Muscle layer of duodenum (tissue), 2 donors: ENCODE measurements around the gene ANKRD13B.
A peak's percentile ranks its signal among the peaks of the same experiment; 100 is the strongest.

Source experiments
- H3K27ac ChIP-seq: one replicate; pipeline ENCODE4 v1.7.0; 2013; ENCODE audit warnings: mild to moderate bottlenecking, low read length
- H3K27me3 ChIP-seq: one replicate; pipeline ENCODE4 v1.7.0; 2013; ENCODE audit warnings: low read depth, mild to moderate bottlenecking, control low read depth, low read length
- H3K36me3 ChIP-seq, 2 donors: one replicate each; pipeline ENCODE4 v1.7.0; 2013; ENCODE audit warnings: low read length in 2 of 2, control low read depth in 1 of 2, mild to moderate bottlenecking in 1 of 2; ENCODE audit not compliant: insufficient read depth in 2 of 2, control insufficient read depth in 1 of 2
- H3K4me1 ChIP-seq, 2 donors: one replicate each; pipeline ENCODE4 v1.7.0; 2013; ENCODE audit warnings: low read length in 2 of 2, mild to moderate bottlenecking in 2 of 2, control low read depth in 1 of 2, moderate library complexity in 1 of 2; ENCODE audit not compliant: insufficient read depth in 2 of 2, control insufficient read depth in 1 of 2
- H3K4me3 ChIP-seq, 2 donors: one replicate each; pipeline ENCODE4 v1.7.0; 2013; ENCODE audit warnings: low read length in 2 of 2, low read depth in 1 of 2, mild to moderate bottlenecking in 1 of 2
- H3K9me3 ChIP-seq, 2 donors: one replicate each; pipeline ENCODE4 v1.7.0; 2013; ENCODE audit warnings: low read length in 2 of 2, control low read depth in 1 of 2, mild to moderate bottlenecking in 1 of 2; ENCODE audit not compliant: control insufficient read depth in 1 of 2
- donor health status: healthy.

Gene ANKRD13B

DNA sequence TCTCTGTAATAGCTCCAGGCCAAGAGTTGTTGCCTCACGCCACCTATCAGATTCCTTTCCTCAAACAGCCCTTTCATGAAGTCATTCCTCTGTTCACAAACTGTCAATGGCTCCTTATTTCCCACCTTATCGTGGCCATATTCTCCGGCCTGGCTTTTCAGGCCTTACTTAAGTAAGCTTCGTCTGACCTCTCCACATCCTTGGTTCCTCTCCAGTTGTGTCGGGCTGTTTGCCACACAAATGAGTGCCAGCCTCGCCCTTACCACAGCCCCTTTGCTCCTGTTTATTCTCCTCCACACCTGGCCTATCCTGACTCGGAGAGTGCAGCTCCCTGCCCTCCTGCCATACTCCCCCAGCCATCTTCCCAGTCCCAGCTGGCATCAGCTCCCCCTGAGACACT lies 22.4 kb upstream of the ANKRD13B start:
- Histone ChIP-seq H3K9me3 (no peaks in the 10 kb centered on the region), H3K4me1 (peaks cover 9 to 39% of the 10 kb centered on the region in 2 donors), H3K27me3 (no peaks in the 10 kb centered on the region), H3K36me3 (peaks cover 5 to 19% of the 10 kb centered on the region in 2 donors), H3K27ac (no peak overlapping the region), H3K4me3 (no peak overlapping the region)

DNA sequence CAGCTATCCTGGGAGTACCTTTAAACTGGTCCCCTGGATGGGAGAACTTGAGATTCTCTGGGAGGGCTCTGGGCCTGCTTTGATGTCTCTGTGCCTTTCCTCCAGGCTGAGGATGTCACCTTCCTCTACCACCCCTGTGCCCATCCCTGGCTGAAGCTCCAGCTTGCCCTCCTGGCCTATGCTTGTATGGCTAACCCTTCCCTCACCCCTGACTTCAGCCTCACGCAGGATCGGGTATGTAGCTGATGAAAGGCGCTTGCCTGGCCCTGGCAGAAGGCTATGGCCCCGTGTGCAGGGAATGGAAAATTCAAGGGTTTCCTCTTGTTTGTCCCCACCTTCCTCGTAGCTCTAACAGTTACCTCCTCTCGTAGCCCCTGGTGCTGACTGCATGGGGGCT lies 21.4 kb upstream of the ANKRD13B start:
- no peak overlapping the region for H3K4me3 ChIP-seq
- peaks cover 5 to 29% of the 10 kb centered on the region in 2 donors for H3K36me3 ChIP-seq
- H3K27me3 ChIP-seq, result no peaks in the 10 kb centered on the region
- peaks cover 5 to 32% of the 10 kb centered on the region in 2 donors for H3K4me1 ChIP-seq
- no peak overlapping the region for H3K27ac ChIP-seq
- no peaks in the 10 kb centered on the region for H3K9me3 ChIP-seq

DNA sequence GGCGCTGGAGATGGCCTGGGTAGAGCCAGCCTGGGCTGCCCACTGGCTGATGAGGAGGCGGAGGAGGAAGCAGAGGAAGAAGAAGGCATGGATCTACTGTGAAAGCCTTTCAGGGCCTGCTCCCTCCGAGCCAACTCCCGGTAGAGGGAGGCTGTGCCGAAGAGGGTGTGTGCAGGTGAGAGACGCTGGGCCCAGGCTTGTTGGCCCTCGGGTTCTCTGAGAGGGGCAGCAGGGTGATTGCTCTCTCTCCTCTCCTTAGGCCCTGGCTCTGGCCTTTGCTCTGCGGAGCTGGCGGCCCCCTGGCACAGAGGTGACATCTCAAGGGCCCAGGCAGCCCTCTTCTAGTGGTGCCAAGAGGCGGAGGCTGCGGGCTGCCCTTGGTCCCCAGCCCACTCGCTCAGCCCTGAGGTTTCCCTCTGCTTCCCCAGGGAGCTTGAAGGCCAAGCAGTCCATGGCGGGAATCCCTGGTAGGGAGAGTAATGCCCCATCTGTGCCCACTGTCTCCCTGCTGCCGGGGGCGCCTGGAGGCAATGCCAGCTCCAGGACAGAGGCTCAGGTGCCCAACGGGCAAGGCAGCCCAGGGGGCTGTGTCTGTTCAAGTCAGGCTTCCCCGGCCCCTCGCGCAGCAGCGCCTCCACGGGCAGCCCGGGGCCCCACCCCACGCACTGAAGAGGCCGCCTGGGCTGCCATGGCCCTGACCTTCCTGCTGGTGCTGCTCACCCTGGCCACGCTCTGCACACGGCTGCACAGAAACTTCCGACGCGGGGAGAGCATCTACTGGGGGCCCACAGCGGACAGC lies 20.9 kb upstream of the ANKRD13B start:
- H3K9me3 ChIP-seq, result no peaks in the 10 kb centered on the region
- H3K36me3 ChIP-seq, result peaks cover 5 to 35% of the 10 kb centered on the region in 2 donors
- H3K27me3 ChIP-seq, result no peaks in the 10 kb centered on the region
- peaks cover 5 to 30% of the 10 kb centered on the region in 2 donors for H3K4me1 ChIP-seq
- no peak overlapping the region for H3K27ac ChIP-seq
- peak overlapping the region in 1 of 2 donors; percentile 54 for H3K4me3 ChIP-seq

DNA sequence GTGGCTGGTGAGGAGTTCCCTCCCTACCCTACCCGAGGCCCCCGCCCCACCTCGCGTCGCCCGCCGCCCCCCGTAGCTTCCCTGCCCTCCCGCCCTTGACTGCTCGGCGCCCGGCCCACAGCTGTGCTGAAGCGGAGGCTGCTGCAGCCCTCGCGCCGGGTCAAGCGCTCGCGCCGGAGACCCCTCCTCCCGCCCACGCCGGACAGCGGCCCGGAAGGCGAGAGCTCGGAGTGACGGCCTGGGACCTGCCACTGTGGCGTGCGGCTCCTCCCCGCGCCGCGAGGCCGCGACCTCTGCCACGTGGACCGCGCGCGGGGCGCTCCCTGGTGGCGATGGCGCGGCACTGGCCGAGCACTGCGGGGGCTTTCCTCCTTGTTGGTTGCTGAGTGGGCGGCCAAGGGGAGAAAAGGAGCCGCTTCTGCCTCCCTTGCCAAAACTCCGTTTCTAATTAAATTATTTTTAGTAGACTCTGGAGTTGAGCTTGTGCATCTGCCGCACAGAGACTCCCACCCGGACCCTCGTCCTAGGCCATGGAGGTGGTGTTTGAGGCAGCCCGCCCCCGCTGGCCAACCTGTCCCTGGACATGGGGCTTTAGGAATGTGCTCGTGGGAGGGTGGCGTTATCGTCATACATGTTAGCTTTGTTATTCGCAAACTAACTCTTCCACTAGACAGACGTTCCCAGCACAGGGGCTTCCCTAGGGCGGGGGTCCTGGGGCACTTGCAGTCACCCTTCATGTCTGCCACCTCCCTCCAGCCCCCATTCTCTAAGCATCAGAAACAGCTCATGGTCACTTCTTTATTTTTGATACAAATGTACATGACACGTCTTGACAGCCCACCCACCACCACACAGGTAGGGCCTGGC lies 20.0 kb upstream of the ANKRD13B start:
- Histone ChIP-seq H3K9me3 (no peaks in the 10 kb centered on the region), H3K27ac (no peak overlapping the region), H3K36me3 (peaks cover 5 to 43% of the 10 kb centered on the region in 2 donors), H3K27me3 (no peaks in the 10 kb centered on the region), H3K4me3 (peak overlapping the region in 1 of 2 donors; percentile 54), H3K4me1 (peaks cover 5 to 38% of the 10 kb centered on the region in 2 donors)

DNA sequence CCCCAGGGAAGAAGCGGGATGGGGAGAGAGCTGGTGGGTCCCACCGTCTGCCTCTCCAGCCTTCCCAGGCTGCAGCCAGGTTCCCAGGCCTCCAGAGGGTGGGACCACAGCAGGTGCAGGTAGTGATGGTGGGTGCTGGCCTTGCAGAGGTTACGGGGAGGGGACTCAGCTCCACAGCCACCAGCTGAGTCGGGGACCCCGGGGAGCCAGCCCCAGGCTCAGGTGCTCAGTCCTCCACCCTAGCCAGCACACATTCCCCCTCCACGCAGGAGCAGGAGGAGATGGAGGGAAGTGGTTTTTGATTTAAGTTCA lies 19.4 kb upstream of the ANKRD13B start:
- H3K36me3 ChIP-seq, result peaks cover 9 to 49% of the 10 kb centered on the region in 2 donors
- no peak overlapping the region for H3K27ac ChIP-seq
- H3K4me1 ChIP-seq, result peaks cover 5 to 43% of the 10 kb centered on the region in 2 donors
- H3K4me3 ChIP-seq, result no peak overlapping the region
- H3K9me3 ChIP-seq, result no peaks in the 10 kb centered on the region
- H3K27me3 ChIP-seq, result no peaks in the 10 kb centered on the region

DNA sequence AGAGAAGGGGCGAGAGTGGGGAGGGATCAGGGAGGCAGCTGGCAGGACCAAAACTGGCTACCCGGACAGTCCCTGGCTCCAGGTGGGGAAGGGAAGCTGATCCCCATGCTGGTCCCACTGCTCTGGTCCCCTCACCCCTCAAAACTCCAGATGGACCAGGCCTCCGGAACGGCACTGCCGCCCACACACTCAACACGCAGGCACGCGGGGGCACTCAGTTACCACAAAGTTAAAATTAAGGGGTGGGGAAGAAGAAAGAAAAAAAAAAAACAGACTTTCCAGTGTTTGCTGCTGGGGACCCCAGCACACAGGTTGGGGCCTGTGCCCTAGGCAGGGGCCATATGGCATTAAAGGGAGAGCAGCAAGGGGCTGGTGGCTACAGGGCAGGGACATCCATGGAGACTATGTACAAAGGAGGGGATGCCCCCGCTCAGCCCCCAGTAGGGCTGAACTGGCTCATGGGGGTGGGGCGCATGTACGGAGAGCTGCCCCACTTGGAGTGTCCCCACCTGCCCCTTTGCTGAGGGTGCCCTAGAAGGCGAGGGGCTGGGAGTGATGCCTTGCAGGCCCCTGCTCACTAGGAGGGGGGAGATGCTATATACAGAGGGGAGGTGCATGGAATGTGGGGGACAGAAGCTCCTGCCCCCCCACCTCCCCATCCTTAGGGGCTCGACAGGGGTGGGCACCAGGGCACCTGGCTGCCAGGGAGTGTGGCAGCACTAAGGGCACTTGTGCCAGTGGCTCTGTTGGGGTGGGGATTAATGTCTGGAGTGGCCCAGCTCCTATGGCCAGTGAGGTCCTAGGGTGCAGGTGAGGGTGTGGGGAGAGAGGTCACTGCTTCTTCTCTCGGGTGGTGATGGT lies 18.8 kb upstream of the ANKRD13B start:
- Histone ChIP-seq H3K36me3 (peaks cover 9 to 49% of the 10 kb centered on the region in 2 donors), H3K4me1 (peaks cover 5 to 39% of the 10 kb centered on the region in 2 donors), H3K4me3 (no peak overlapping the region), H3K27me3 (no peaks in the 10 kb centered on the region), H3K9me3 (no peaks in the 10 kb centered on the region), H3K27ac (no peak overlapping the region)

DNA sequence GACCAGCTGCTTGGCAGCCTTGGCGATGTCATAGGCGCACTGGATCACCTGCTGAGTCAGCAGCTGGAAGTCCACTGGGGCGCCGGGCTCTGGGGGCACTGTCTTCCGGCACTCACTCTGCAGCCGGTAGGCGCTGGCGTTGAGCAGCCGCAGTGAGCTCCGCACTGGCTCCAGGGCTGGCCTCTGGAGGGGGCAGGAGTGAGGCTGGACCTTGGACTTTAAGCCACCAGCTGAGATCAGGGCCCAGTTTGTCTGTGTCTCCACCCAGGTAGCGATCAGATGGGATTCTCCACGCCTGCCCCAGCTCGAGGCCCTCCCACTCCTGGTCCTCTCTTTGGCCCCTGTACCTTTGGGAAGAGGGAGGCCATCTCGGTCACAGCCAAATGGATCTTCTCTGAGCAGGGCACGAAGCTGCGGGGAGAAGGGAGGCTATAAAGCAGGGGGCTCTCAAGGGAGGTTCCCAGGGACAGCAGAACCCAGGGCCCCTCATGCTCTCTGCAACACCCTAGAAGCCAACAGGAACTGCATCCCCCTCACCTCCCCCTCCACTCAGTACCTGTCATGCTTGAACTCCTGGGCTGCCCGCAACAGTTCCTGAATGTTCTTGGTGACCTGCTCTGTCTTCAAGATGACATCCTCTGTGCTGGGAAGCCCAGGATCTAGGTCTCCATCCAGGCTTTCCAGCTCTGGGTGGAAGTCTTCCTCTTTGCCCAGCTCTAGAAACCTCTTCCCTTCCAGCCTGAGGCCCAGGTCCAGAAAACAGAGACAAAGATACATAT lies 18.0 kb upstream of the ANKRD13B start:
- Histone ChIP-seq H3K27ac (no peak overlapping the region), H3K4me1 (peaks cover 0 to 33% of the 10 kb centered on the region in 2 donors)

DNA sequence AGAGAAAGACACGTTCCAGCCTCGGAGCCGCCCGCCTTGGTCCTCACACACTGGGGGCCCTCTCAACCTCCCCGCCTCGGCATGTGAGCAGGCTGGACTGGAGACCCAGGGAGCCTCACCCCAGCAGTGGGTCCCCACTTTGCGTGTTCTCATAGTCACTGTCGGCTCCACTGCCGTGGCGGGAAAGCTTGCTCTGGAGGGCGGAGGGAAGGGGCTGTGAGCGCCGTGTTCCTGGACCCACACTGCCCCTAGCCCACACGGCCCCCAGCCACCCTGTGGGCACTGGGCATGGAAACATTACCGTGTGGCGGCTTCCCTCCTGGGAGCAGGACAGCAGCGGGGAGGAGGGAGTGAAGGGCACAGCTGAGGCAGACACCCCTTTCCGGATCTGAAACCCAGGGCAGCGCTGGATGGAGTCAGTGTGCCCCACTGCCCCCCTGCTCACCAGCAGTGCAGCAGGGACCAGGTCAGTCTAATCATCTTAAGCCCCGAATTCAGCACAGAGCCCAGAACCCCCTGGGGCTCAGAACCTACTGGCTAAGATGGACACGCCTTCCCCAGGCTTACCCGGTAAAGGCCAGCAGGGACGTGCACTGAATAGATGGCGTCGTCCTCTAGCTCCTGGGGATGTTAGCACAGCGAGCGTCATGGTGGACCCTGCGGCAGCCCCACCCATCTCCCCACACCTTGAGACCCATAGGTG lies 17.3 kb upstream of the ANKRD13B start:
- peaks cover 9 to 49% of the 10 kb centered on the region in 2 donors for H3K36me3 ChIP-seq
- H3K27me3 ChIP-seq, result no peaks in the 10 kb centered on the region
- H3K4me1 ChIP-seq, result peaks cover 0 to 33% of the 10 kb centered on the region in 2 donors

More for the DNA sequence above, 18.0 kb upstream of the ANKRD13B start:
- peaks cover 9 to 49% of the 10 kb centered on the region in 2 donors for H3K36me3 ChIP-seq
- no peaks in the 10 kb centered on the region for H3K9me3 ChIP-seq
- H3K4me3 ChIP-seq, result no peak overlapping the region
- H3K27me3 ChIP-seq, result no peaks in the 10 kb centered on the region

DNA sequence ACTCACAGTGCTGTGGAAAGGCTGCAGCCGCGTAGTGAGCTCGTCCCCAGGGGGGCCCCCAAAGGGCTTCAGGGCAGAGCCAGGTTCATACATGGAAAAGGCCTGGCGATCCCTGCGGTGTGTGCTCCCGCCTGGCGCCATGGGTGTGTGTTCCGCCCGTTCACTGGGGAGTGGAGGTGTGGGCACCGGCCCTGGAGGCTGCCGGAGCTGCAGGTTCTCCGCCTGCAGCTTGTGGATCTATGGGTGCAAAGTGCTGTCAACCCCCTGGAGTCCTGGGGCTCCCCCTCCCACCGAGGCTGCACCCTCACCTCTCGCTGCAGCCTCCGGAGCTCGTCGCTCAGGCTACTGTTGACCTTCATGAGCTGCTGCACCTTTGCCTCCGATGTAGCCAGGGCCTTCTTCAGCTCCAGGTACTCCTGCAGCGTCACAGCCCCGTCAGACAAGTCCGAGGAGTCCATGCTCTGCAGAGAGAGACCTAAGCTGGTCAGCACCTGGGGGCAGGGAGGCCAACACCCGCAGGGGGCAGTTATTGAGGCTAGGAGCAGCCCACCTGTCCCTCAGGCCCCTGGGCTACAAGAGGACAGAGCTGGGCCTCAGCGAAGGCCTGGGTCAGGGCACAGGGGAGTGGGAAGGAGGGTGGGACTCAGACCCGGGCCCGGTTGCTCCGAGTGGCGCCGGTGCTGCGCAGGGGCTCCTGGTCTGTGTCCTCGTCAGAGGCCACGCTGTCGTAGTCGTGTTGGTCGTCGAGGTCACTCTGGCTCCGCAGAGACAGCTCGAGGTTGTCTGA lies 16.5 kb upstream of the ANKRD13B start:
- peaks cover 0 to 33% of the 10 kb centered on the region in 2 donors for H3K4me1 ChIP-seq
- no peak overlapping the region for H3K27ac ChIP-seq
- H3K9me3 ChIP-seq, result no peaks in the 10 kb centered on the region
- H3K36me3 ChIP-seq, result peaks cover 9 to 54% of the 10 kb centered on the region in 2 donors
- H3K27me3 ChIP-seq, result no peaks in the 10 kb centered on the region
- H3K4me3 ChIP-seq, result no peak overlapping the region

More for the DNA sequence above, 17.3 kb upstream of the ANKRD13B start:
- Histone ChIP-seq H3K4me3 (no peak overlapping the region), H3K27ac (no peak overlapping the region), H3K9me3 (no peaks in the 10 kb centered on the region)
